ENCODE measurements around the gene SLC12A9. TPM values are rescaled to one million over a fixed set of nuclear protein-coding genes. Genes with fewer than 3 reads are reported as not detected.

Gene SLC12A9
- total RNA-seq, 3 donors from 2014 or later, result 27.9 to 34.0 (median 33.5) TPM

DNA sequence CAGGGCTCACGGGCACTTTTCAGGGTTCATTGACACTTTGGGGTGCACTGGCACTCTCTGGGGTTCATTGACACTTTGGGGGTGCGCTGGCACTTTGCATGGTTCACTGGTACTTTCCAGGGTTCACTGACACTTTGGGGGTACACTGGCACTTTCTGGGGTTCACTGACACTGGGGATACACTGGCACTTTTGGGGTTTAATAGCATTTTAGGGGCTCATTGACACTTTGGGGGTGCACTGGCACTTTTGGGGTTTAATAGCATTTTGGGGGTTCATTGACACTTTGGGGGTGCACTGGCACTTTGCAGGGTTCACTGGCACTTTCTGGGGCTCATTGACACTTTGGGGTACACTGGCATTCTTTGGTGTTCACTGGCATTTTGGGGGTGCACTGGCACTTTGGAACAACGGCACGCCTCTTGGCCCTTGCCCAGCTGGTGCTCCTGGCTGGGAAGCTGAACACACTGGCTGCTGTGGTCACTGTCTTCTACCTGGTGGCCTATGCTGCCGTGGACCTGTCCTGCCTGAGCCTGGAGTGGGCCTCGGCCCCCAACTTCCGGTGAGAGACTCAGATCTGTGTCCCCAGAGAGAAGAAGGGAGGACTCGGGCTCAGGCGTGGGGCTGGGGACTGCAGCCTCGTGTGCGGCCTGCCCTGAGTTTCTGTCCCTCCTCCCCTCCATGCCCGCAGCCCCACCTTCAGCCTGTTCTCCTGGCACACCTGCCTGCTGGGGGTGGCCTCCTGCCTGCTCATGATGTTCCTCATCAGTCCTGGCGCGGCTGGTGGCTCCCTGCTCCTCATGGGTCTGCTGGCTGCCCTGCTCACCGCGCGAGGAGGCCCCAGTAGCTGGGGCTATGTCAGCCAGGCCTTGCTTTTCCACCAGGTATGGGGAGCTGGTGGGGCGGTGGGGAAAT is 8.4 kb downstream of the SLC12A9 start:
- H3K36me3 ChIP-seq (ENCODE audit: low read depth), result peaks cover 6% of the 10 kb centered on the region
- H3K9me3 ChIP-seq, result no peaks in the 10 kb centered on the region
- no peaks in the 10 kb centered on the region for H3K4me1 ChIP-seq (ENCODE audit: low read depth)
- no peak overlapping the region for H3K4me3 ChIP-seq
- TF ChIP-seq, protein P1, sequence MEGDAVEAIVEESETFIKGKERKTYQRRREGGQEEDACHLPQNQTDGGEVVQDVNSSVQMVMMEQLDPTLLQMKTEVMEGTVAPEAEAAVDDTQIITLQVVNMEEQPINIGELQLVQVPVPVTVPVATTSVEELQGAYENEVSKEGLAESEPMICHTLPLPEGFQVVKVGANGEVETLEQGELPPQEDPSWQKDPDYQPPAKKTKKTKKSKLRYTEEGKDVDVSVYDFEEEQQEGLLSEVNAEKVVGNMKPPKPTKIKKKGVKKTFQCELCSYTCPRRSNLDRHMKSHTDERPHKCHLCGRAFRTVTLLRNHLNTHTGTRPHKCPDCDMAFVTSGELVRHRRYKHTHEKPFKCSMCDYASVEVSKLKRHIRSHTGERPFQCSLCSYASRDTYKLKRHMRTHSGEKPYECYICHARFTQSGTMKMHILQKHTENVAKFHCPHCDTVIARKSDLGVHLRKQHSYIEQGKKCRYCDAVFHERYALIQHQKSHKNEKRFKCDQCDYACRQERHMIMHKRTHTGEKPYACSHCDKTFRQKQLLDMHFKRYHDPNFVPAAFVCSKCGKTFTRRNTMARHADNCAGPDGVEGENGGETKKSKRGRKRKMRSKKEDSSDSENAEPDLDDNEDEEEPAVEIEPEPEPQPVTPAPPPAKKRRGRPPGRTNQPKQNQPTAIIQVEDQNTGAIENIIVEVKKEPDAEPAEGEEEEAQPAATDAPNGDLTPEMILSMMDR (IDR thresholded peaks at IDR 0.05), result no peak
- DNase-seq, result no peak
- intact Hi-C loops (cut with DNase I, micrococcal nuclease), result loop anchor here in 1 of 2 donors (10.0 kb wide), 1 partner anchor 156 kb away; the partner anchor contains the start of gene POP7
- no peak for ATAC-seq

- TF ChIP-seq, protein P1 (IDR thresholded peaks at IDR 0.05), result no peak
- Histone ChIP-seq H3K9me3 (no peaks in the 10 kb centered on the region), H3K36me3 (ENCODE audit: low read depth) (peaks cover 6% of the 10 kb centered on the region), H3K4me3 (no peak overlapping the region), H3K4me1 (ENCODE audit: low read depth) (peaks cover 2% of the 10 kb centered on the region)
- no peak for ATAC-seq
- intact Hi-C loops (cut with DNase I, micrococcal nuclease), result loop anchor here in 1 of 2 donors (10.0 kb wide), 1 partner anchor 157 kb away; the partner anchor contains the start of gene POP7
- DNase-seq, result peak in 1 of 3 donors; percentile 46
These were observed 9.1 kb downstream of the SLC12A9 start for GRCh38 chr7:100861616-100861985.

GRCh38 chr7:100863406-100863950 is 11.0 kb downstream of the SLC12A9 start:
- no peak overlapping the region for H3K4me3 ChIP-seq
- H3K4me1 ChIP-seq (ENCODE audit: low read depth), result peaks cover 6% of the 10 kb centered on the region
- H3K9me3 ChIP-seq, result no peaks in the 10 kb centered on the region
- DNase-seq, result peak in 1 of 3 donors; percentile 73
- H3K36me3 ChIP-seq (ENCODE audit: low read depth), result peaks cover 6% of the 10 kb centered on the region
- intact Hi-C loops (cut with DNase I, micrococcal nuclease), result loop anchor here in 1 of 2 donors (10.0 kb wide), 1 partner anchor 159 kb away; the partner anchor contains the start of gene POP7
- ATAC-seq, result no peak
- TF ChIP-seq, protein P1 (IDR thresholded peaks at IDR 0.05), result no peak

DNA sequence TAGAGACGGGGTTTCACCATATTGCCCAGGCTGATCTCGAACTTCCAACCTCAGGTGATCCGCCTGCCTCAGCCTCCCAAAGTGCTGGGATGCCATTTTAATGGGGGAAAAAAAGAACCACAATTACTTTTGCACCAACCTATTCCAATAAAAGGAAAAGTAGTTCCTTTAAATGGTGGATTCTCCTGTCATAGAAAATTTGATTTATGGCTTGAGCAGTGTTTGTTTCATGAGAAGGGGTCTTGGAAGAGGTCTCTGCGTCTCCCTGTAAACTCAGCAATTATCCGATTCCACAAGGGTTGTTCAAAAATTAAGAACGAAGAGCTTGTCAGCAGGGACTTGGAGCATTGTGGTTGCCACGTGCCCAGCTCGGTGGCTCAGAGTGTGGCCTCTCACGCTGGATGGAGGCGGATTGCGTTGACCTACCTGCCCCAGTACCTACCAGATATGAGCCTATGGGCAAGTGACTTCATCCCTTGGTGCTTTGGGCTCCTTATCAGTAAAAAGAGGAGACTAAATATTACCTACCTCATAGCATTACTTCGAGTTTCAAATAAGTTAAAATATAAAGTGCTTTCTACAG is 11.8 kb downstream of the SLC12A9 start:
- peaks cover 6% of the 10 kb centered on the region for H3K36me3 ChIP-seq (ENCODE audit: low read depth)
- H3K4me3 ChIP-seq, result no peak overlapping the region
- intact Hi-C loops (cut with DNase I, micrococcal nuclease), result loop anchor here in 1 of 2 donors (10.0 kb wide), 1 partner anchor 160 kb away; the partner anchor contains the start of gene POP7
- DNase-seq (no peak), ATAC-seq (no peak)
- peaks cover 6% of the 10 kb centered on the region for H3K4me1 ChIP-seq (ENCODE audit: low read depth)
- TF ChIP-seq, protein P1 (IDR thresholded peaks at IDR 0.05), result no peak
- H3K9me3 ChIP-seq, result no peaks in the 10 kb centered on the region

DNA sequence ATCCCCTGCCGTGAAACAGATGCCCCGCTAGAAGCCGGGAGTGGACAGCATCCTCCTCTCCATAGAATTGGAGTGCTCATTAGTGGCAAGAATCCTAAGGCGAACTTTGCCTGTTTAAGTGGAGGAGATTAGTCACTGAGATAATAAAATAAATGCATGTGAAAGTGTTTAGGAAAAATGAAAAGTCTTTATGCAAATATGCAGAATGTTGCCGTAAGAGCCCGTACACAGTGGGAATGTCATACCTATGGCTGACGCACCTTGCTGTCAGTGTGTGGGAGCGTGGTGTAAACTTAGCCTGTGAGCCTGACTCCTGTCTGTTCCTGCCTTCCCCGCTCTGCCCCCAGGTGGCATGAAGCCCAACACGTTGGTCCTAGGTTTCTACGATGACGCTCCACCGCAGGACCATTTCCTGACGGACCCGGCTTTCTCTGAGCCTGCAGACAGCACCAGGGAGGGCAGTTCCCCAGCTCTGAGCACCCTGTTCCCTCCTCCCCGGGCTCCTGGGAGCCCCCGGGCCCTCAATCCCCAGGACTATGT is 12.9 kb downstream of the SLC12A9 start:
- intact Hi-C loops (cut with DNase I, micrococcal nuclease), result loop anchor here in 1 of 2 donors (10.0 kb wide), 1 partner anchor 161 kb away; the partner anchor contains the start of gene POP7
- ATAC-seq (no peak), DNase-seq (no peak)
- H3K36me3 ChIP-seq (ENCODE audit: low read depth), result peaks cover under 1% of the 10 kb centered on the region
- H3K4me3 ChIP-seq, result no peak overlapping the region
- H3K4me1 ChIP-seq (ENCODE audit: low read depth), result peaks cover 6% of the 10 kb centered on the region
- TF ChIP-seq, protein P1 (IDR thresholded peaks at IDR 0.05), result no peak
- no peaks in the 10 kb centered on the region for H3K9me3 ChIP-seq
